Measurements from ENCODE around the gene ENTPD8. TPM values are rescaled to one million over a fixed set of nuclear protein-coding genes. Genes with fewer than 3 reads are reported as not detected.

ENTPD8 gene
- total and polyA plus RNA-seq, 2 donors (not counting 1 experiment from before 2014, with no cell fraction given), result not detected

DNA sequence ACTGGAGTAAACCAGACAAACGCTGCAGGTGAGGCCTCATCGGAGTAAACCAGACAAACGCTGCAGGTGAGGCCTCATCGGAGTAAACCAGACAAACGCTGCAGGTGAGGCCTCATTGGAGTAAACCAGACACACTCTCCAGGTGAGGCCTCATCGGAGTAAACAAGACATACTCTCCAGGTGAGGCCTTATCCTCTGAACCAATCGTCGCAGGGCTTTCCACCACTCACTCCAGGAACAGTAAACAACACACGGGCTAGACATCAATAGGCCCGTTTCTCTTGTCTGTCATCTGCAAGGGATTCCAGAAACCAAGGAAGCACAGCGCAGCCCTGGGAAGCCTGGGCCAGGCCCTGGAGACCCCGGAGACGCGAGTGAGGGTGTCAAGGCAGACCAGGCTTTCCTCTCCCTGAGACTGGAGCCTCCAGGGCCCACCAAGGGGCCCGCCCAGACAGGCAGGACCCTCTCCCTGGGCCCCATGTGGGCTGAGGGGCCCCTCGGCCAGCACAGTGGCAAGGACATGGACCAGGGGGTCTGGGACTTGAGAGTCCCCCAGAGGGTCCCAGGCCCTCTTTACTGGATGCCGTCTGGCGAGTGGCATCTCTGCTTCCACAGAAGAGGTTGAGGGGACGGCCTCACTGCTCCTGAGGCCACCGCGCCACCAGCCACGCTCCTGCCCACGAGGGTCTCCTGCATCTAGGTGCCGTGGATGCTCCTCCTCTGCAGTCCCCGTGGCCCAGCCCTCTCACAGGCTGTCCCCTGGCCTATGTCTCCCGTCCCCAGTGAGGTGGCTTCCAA, 44.4 kb upstream of the ENTPD8 start:
- H3K4me3 ChIP-seq (ENCODE audit: control extremely low read depth in 1 of 5, extremely low read depth in 1 of 5, insufficient read depth in 1 of 5, low read depth in 2 of 5, low read length in 4 of 5), result no peak overlapping the region
- Mint-ChIP-seq H3K9me3 (ENCODE audit: insufficient read depth) (no peaks in the 10 kb centered on the region), H3K4me3 (no peak overlapping the region), H3K27ac (no peak overlapping the region), H3K27me3 (no peaks in the 10 kb centered on the region), H3K4me1 (no peaks in the 10 kb centered on the region)
- H3K9me3 ChIP-seq (ENCODE audit: control extremely low read depth in 1 of 3, control insufficient read depth in 2 of 3, insufficient read depth in 1 of 3, low read length in 2 of 3), result no peaks in the 10 kb centered on the region
- no peaks in the 10 kb centered on the region for H4K20me1 ChIP-seq (ENCODE audit: control insufficient read depth, insufficient read depth, low read length, poor library complexity, severe bottlenecking)
- H3K79me2 ChIP-seq (ENCODE audit: control insufficient read depth, insufficient read depth, low read length), result no peaks in the 10 kb centered on the region
- TF ChIP-seq EZH2 (IDR thresholded peaks at IDR 0.05; ENCODE audit: borderline replicate concordance, insufficient read depth, low read depth, low read length, poor library complexity, severe bottlenecking), result no peak
- TF ChIP-seq, protein P1, sequence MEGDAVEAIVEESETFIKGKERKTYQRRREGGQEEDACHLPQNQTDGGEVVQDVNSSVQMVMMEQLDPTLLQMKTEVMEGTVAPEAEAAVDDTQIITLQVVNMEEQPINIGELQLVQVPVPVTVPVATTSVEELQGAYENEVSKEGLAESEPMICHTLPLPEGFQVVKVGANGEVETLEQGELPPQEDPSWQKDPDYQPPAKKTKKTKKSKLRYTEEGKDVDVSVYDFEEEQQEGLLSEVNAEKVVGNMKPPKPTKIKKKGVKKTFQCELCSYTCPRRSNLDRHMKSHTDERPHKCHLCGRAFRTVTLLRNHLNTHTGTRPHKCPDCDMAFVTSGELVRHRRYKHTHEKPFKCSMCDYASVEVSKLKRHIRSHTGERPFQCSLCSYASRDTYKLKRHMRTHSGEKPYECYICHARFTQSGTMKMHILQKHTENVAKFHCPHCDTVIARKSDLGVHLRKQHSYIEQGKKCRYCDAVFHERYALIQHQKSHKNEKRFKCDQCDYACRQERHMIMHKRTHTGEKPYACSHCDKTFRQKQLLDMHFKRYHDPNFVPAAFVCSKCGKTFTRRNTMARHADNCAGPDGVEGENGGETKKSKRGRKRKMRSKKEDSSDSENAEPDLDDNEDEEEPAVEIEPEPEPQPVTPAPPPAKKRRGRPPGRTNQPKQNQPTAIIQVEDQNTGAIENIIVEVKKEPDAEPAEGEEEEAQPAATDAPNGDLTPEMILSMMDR (IDR thresholded peaks at IDR 0.05), result no peak
- intact Hi-C loops (cut with micrococcal nuclease), result no loop called here
- ATAC-seq (ENCODE audit: low read depth) (no peak), DNase-seq (no peak)
- WGBS (ENCODE audit: insufficient coverage), result 94% methylated on average over 26 of the region's 26 CpGs
- no peaks in the 10 kb centered on the region for H3K27me3 ChIP-seq (replicated peaks in 1 of 4; ENCODE audit: control extremely low read depth in 1 of 4, control insufficient read depth in 3 of 4, insufficient read depth in 4 of 4, low read length in 3 of 4)
- ChIA-PET POLR2A (no interaction called here), CTCF (no interaction called here)
- no peaks in the 10 kb centered on the region for H3K4me1 ChIP-seq (ENCODE audit: control insufficient read depth in 2 of 2, insufficient read depth in 2 of 2, low read length in 2 of 2)
- H3K36me3 ChIP-seq (replicated peaks in 1 of 2; ENCODE audit: control extremely low read depth in 1 of 2, control insufficient read depth in 1 of 2, extremely low read depth in 1 of 2, insufficient read depth in 2 of 2, low read length in 1 of 2), result peaks cover 0 to 4% of the 10 kb centered on the region in 2 experiments
- no peak overlapping the region for H2AFZ ChIP-seq (ENCODE audit: insufficient read depth, low read depth, low read length, poor library complexity, severe bottlenecking)
- H3K9ac ChIP-seq (ENCODE audit: low read length), result no peak overlapping the region
- H3K27ac ChIP-seq (ENCODE audit: low read length in 2 of 2), result no peak overlapping the region
- no peak overlapping the region for H3K4me2 ChIP-seq (replicated peaks; ENCODE audit: low read depth, low read length, poor library complexity, severe bottlenecking)

- CTCF ChIA-PET, result interaction anchor here (1.0 kb wide), 1 partner anchor 62 kb away, joined by 4 read pairs; the partner anchor contains the start of genes EXD3 and NOXA1
- Mint-ChIP-seq H3K27me3 (no peaks in the 10 kb centered on the region), H3K4me3 (no peak overlapping the region), H3K4me1 (no peaks in the 10 kb centered on the region), H3K27ac (no peak overlapping the region), H3K9me3 (ENCODE audit: insufficient read depth) (no peaks in the 10 kb centered on the region)
- Histone ChIP-seq H3K4me3 (ENCODE audit: control extremely low read depth in 1 of 5, extremely low read depth in 1 of 5, insufficient read depth in 1 of 5, low read depth in 2 of 5, low read length in 4 of 5) (no peak overlapping the region), H3K27ac (ENCODE audit: low read length in 2 of 2) (no peak overlapping the region), H3K4me1 (ENCODE audit: control insufficient read depth in 2 of 2, insufficient read depth in 2 of 2, low read length in 2 of 2) (no peaks in the 10 kb centered on the region), H4K20me1 (ENCODE audit: control insufficient read depth, insufficient read depth, low read length, poor library complexity, severe bottlenecking) (no peaks in the 10 kb centered on the region), H3K4me2 (replicated peaks; ENCODE audit: low read depth, low read length, poor library complexity, severe bottlenecking) (no peak overlapping the region), H3K9ac (ENCODE audit: low read length) (no peak overlapping the region), H3K27me3 (replicated peaks in 1 of 4; ENCODE audit: control extremely low read depth in 1 of 4, control insufficient read depth in 3 of 4, insufficient read depth in 4 of 4, low read length in 3 of 4) (no peaks in the 10 kb centered on the region), H3K36me3 (replicated peaks in 1 of 2; ENCODE audit: control extremely low read depth in 1 of 2, control insufficient read depth in 1 of 2, extremely low read depth in 1 of 2, insufficient read depth in 2 of 2, low read length in 1 of 2) (peaks cover 0 to 4% of the 10 kb centered on the region in 2 experiments), H3K79me2 (ENCODE audit: control insufficient read depth, insufficient read depth, low read length) (no peaks in the 10 kb centered on the region), H2AFZ (ENCODE audit: insufficient read depth, low read depth, low read length, poor library complexity, severe bottlenecking) (no peak overlapping the region), H3K9me3 (ENCODE audit: control extremely low read depth in 1 of 3, control insufficient read depth in 2 of 3, insufficient read depth in 1 of 3, low read length in 2 of 3) (no peaks in the 10 kb centered on the region)
- POLR2A ChIA-PET, result no interaction called here
- TF ChIP-seq, protein P1 (IDR thresholded peaks at IDR 0.05), result no peak
- no peak for TF ChIP-seq EZH2 (IDR thresholded peaks at IDR 0.05; ENCODE audit: borderline replicate concordance, insufficient read depth, low read depth, low read length, poor library complexity, severe bottlenecking)
- intact Hi-C loops (cut with micrococcal nuclease), result no loop called here
- ATAC-seq (ENCODE audit: low read depth) (no peak), DNase-seq (no peak)
- WGBS (ENCODE audit: insufficient coverage), result 94% methylated on average over 27 of the region's 27 CpGs
Measured at GRCh38 chr9:137484551-137485315, 43.6 kb upstream of the ENTPD8 start.

Data from B cell (primary cell).